ENCODE results near the gene VAMP1.

- no peak for TF ChIP-seq CTCF (IDR thresholded peaks at IDR 0.05 in 2 of 3, conservative IDR thresholded peaks at IDR 0.05 in 1 of 3; ENCODE audit: control insufficient read depth in 2 of 3, extremely low read depth in 1 of 3, insufficient read depth in 1 of 3, low read depth in 3 of 3, low read length in 3 of 3)
- TF ChIP-seq RAD51 (IDR thresholded peaks at IDR 0.05) = no peak
- TF ChIP-seq POLR2A (IDR thresholded peaks at IDR 0.05; ENCODE audit: low read depth, low read length) = no peak
- TF ChIP-seq IRF4 (IDR thresholded peaks at IDR 0.05; ENCODE audit: low read depth, low read length) = no peak
- TF ChIP-seq EZH2 (IDR thresholded peaks at IDR 0.05; ENCODE audit: borderline replicate concordance, control insufficient read depth, low read depth, low read length) = no peak
- TF ChIP-seq SIX5 (IDR thresholded peaks at IDR 0.05; ENCODE audit: low read depth, low read length, severe bottlenecking) = no peak
- TF ChIP-seq USF2 (IDR thresholded peaks at IDR 0.05; ENCODE audit: borderline replicate concordance, low read depth, low read length) = no peak
Observed at GRCh38 chr12:6420364-6420763, 50.1 kb downstream of the VAMP1 start.
